Measurements from ENCODE around the gene CTSA.
"Not testable (repeated sequence)": the region's sequence is repeated elsewhere in the genome, so short reads cannot be mapped to it uniquely, and the experiment has no call there.

Gene CTSA

GRCh38 chr20:45897289-45897688 lies 6.2 kb downstream of the CTSA start:
- no peak for FAIRE-seq

GRCh38 chr20:45897692-45898091 lies 6.6 kb downstream of the CTSA start:
- FAIRE-seq, result no peak

- no peak for FAIRE-seq
These were observed 7.2 kb downstream of the CTSA start for GRCh38 chr20:45898285-45898684.

- FAIRE-seq, result no peak
These were observed 8.1 kb downstream of the CTSA start for GRCh38 chr20:45899046-45899835.

- FAIRE-seq, result not testable (repeated sequence)
These were observed 10.2 kb downstream of the CTSA start for GRCh38 chr20:45901332-45901731.

GRCh38 chr20:45902199-45902701 lies 11.1 kb downstream of the CTSA start:
- FAIRE-seq, result no peak

GRCh38 chr20:45904583-45905504 lies 13.7 kb downstream of the CTSA start:
- FAIRE-seq, result no peak

- FAIRE-seq, result no peak
These were observed 14.5 kb downstream of the CTSA start for GRCh38 chr20:45905505-45906079.

GRCh38 chr20:45907219-45907948 lies 16.2 kb downstream of the CTSA start:
- FAIRE-seq, result no peak

- FAIRE-seq, result no peak
These were observed 16.9 kb downstream of the CTSA start for GRCh38 chr20:45908084-45908483.

- FAIRE-seq, result no peak
These were observed 18.2 kb downstream of the CTSA start for GRCh38 chr20:45909336-45909808.

- FAIRE-seq, result no peak
These were observed 18.9 kb downstream of the CTSA start for GRCh38 chr20:45909817-45910669.

- FAIRE-seq, result peak; percentile 72
These were observed 19.7 kb downstream of the CTSA start for GRCh38 chr20:45910670-45911485.

GRCh38 chr20:45911486-45912343 lies 20.6 kb downstream of the CTSA start, which contains the start of gene PLTP:
Gene PLTP, minus strand, starts transcription at chr20:45912155. Its CDS starts 703 bp downstream, at chr20:45911452.
- no peak for FAIRE-seq

GRCh38 chr20:45912344-45912682 lies 21.2 kb downstream of the CTSA start:
- FAIRE-seq, result no peak

GRCh38 chr20:45913116-45913515 lies 22.0 kb downstream of the CTSA start:
- FAIRE-seq, result no peak

- FAIRE-seq, result no peak
These were observed 26.6 kb downstream of the CTSA start for GRCh38 chr20:45917790-45918141.

GRCh38 chr20:45918182-45918737 lies 27.1 kb downstream of the CTSA start:
- FAIRE-seq, result no peak
